Mesendoderm (in vitro differentiated cells): Measurements from ENCODE around the gene ARVCF.

Experiments used
- DNase-seq: peaks from one replicate; pipeline ENCODE4 v3.0.0; 2013
- H2AK5ac ChIP-seq: 2 replicates; pipeline ENCODE4 v1.6.1; 2013; ENCODE audit warnings: low read length, inconsistent platforms
- H2BK120ac ChIP-seq: 2 replicates; pipeline ENCODE4 v1.6.1; 2013; ENCODE audit warnings: low read depth, mild to moderate bottlenecking, low read length, moderate library complexity, mixed read lengths
- H2BK15ac ChIP-seq: replicated peaks from 2 replicates; pipeline ENCODE4 v1.6.1; 2013; ENCODE audit warnings: low read depth, mild to moderate bottlenecking, moderate library complexity
- H2BK5ac ChIP-seq: 2 replicates; pipeline ENCODE4 v1.6.1; 2013; ENCODE audit warnings: low read length, inconsistent platforms
- H3K18ac ChIP-seq: 2 replicates; pipeline ENCODE4 v1.6.1; 2013; ENCODE audit warnings: mild to moderate bottlenecking, low read length, mixed read lengths
- H3K23ac ChIP-seq: one replicate; pipeline ENCODE4 v1.6.1; 2013; ENCODE audit warnings: low read length
- H3K27ac ChIP-seq: 2 replicates; pipeline ENCODE4 v1.5.1; 2013; ENCODE audit warnings: low read depth, mild to moderate bottlenecking, inconsistent platforms, low read length, moderate library complexity
- H3K27me3 ChIP-seq: 2 replicates; pipeline ENCODE4 v1.6.1; 2013; ENCODE audit warnings: low read length, control low read depth, mild to moderate bottlenecking, inconsistent platforms; ENCODE audit not compliant: insufficient read depth, poor library complexity
- H3K36me3 ChIP-seq: 2 replicates; pipeline ENCODE4 v1.6.1; 2013; ENCODE audit warnings: low read length, inconsistent platforms; ENCODE audit not compliant: control insufficient read depth, insufficient read depth
- H3K4ac ChIP-seq: one replicate; pipeline ENCODE4 v1.6.1; 2013; ENCODE audit warnings: low read depth, mild to moderate bottlenecking, low read length, moderate library complexity
- H3K4me1 ChIP-seq: 2 replicates; pipeline ENCODE4 v1.6.1; 2013; ENCODE audit warnings: low read depth, low read length, inconsistent platforms; ENCODE audit not compliant: control insufficient read depth
- H3K4me2 ChIP-seq: 2 replicates; pipeline ENCODE4 v1.6.1; 2013; ENCODE audit warnings: low read length
- H3K4me3 ChIP-seq: 2 replicates; pipeline ENCODE4 v1.5.1; 2013; ENCODE audit warnings: mild to moderate bottlenecking, low read length
- H3K56ac ChIP-seq: one replicate; pipeline ENCODE4 v1.6.1; 2013; ENCODE audit warnings: low read length
- H3K79me1 ChIP-seq: 2 replicates; pipeline ENCODE4 v1.6.1; 2013; ENCODE audit warnings: low read length, inconsistent platforms
- H3K79me2 ChIP-seq: 2 replicates; pipeline ENCODE4 v1.6.1; 2013; ENCODE audit warnings: mild to moderate bottlenecking, low read length; ENCODE audit not compliant: control insufficient read depth, insufficient read depth
- H3K9ac ChIP-seq: 2 replicates; pipeline ENCODE4 v1.6.1; 2013; ENCODE audit warnings: low read length, inconsistent platforms
- H4K5ac ChIP-seq: one replicate; pipeline ENCODE4 v1.6.1; 2013; ENCODE audit warnings: low read length
- H4K8ac ChIP-seq: one replicate; pipeline ENCODE4 v1.6.1; 2013; ENCODE audit warnings: low read depth, mild to moderate bottlenecking, control low read depth, low read length, moderate library complexity
- WGBS: extraction: QIAGEN DNeasy Blood & Tissue Kit; methylation state at CpG from one replicate; pipeline ENCODE4 v1.1.7; 2013; ENCODE audit warnings: low lambda C conversion rate, missing lambda C conversion rate; ENCODE audit not compliant: insufficient coverage; ENCODE audit errors: extremely low coverage; 5-methylcytosine and 5-hydroxymethylcytosine counted together

ARVCF gene

GRCh38 chr22:20058989-20059770, 42.6 kb upstream of the ARVCF start:
- no peak overlapping the region for H3K4me3 ChIP-seq
- H4K5ac ChIP-seq: no peak overlapping the region
- H3K79me1 ChIP-seq: no peaks in the 10 kb centered on the region
- no peak for DNase-seq
- no peak overlapping the region for H3K9ac ChIP-seq
- no peak overlapping the region for H2BK15ac ChIP-seq
- WGBS: no CpG with 5 or more reads among the region's 10 CpGs
- H3K4me1 ChIP-seq: no peaks in the 10 kb centered on the region
- H3K56ac ChIP-seq: no peak overlapping the region
- H3K4me2 ChIP-seq: no peak overlapping the region
- no peak overlapping the region for H2BK120ac ChIP-seq
- H2AK5ac ChIP-seq: no peak overlapping the region
- no peaks in the 10 kb centered on the region for H3K79me2 ChIP-seq
- H3K18ac ChIP-seq: no peak overlapping the region
- no peaks in the 10 kb centered on the region for H3K27me3 ChIP-seq
- H3K27ac ChIP-seq: no peak overlapping the region
- no peaks in the 10 kb centered on the region for H3K36me3 ChIP-seq
- no peak overlapping the region for H3K4ac ChIP-seq
- H3K23ac ChIP-seq: no peak overlapping the region
- no peak overlapping the region for H4K8ac ChIP-seq
- no peak overlapping the region for H2BK5ac ChIP-seq

DNA sequence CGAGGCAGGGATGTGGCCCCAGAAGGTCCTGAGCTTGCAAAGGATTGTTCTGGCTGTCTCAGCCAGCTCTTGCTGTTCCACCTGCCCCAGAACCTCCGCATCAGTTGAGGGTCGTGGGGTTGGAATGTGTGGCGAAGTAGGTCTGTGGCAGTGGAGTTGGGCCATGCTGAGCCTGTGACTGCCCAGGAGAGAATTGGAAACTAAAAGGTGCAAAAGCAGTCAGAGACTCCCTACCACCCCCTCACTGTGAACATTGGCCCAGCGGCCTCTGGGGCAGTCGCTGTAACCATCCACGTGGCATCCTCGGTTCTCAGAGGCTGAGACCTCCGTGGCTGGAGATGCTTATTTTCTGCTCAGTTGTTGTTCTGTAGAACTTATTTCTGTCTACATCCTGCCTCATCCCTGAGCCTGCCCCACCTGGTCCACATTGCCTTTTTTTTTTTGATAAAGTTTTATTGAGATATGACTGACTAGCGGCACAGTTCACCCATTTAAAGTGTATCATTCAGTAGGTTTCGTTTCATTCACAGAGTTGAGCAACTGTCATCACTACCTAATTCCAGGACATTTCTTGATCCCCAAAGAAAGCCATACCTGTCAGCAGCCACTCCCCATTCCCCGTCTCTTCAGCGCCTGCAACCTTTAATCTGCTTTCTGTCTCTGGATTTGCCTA, 41.1 kb upstream of the ARVCF start:
- no CpG with 5 or more reads among the region's 13 CpGs for WGBS
- Histone ChIP-seq H4K5ac (no peak overlapping the region), H3K56ac (no peak overlapping the region)

DNA sequence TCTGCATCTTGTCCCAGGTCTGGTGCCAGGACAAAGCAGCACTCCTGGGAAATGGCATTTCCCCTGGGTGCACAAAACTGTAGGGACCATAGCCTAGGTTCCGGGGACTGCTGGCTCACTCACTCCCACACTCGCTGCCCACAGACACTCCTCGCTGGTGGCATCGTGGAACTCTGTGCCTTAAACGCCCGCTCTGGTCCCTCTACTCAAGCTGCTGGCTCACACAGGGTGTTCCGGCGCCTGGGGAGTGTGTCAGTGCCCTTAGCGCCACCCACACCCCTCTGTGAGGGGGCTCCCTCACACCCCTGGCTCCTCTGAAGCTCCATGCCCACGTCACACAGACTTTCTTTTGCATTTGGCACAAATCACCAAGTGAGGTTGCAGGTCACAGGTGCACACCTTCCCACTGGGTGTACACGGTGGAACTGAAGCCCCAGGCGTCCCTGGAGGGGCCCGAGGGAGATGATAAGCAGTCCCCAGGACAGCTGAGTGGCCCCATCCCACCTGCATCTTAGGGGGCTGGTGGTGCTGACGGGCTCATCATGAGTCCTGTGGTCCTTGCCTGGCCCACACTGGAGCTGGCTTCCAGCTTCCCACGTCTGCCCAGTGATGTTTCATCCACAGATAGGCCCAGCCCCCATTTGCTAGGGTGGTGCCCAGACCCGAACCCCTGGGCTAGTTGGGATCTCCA, 40.2 kb upstream of the ARVCF start:
- Histone ChIP-seq H3K4me1 (no peaks in the 10 kb centered on the region), H2BK15ac (no peak overlapping the region), H2BK120ac (no peak overlapping the region), H4K8ac (no peak overlapping the region), H3K56ac (no peak overlapping the region), H3K27ac (no peak overlapping the region), H3K23ac (no peak overlapping the region), H3K4ac (no peak overlapping the region), H3K36me3 (no peaks in the 10 kb centered on the region), H3K9ac (no peak overlapping the region), H4K5ac (no peak overlapping the region), H3K4me2 (no peak overlapping the region), H3K79me2 (no peaks in the 10 kb centered on the region), H3K4me3 (no peak overlapping the region), H3K27me3 (no peaks in the 10 kb centered on the region), H3K79me1 (no peaks in the 10 kb centered on the region), H3K18ac (no peak overlapping the region), H2BK5ac (no peak overlapping the region), H2AK5ac (no peak overlapping the region)
- no CpG with 5 or more reads among the region's 16 CpGs for WGBS
- no peak for DNase-seq

More for the DNA sequence above, 41.1 kb upstream of the ARVCF start:
- Histone ChIP-seq H3K18ac (no peak overlapping the region), H2BK15ac (no peak overlapping the region), H3K4me3 (no peak overlapping the region), H2BK5ac (no peak overlapping the region), H3K36me3 (no peaks in the 10 kb centered on the region), H4K8ac (no peak overlapping the region), H3K79me2 (no peaks in the 10 kb centered on the region), H3K4ac (no peak overlapping the region), H3K9ac (no peak overlapping the region), H3K23ac (no peak overlapping the region), H3K4me2 (no peak overlapping the region), H3K4me1 (no peaks in the 10 kb centered on the region), H3K79me1 (no peaks in the 10 kb centered on the region), H2AK5ac (no peak overlapping the region), H3K27me3 (no peaks in the 10 kb centered on the region), H2BK120ac (no peak overlapping the region), H3K27ac (no peak overlapping the region)
- DNase-seq: no peak

GRCh38 chr22:20056161-20056560, 39.5 kb upstream of the ARVCF start:
- Histone ChIP-seq H2AK5ac (no peak overlapping the region), H3K27me3 (no peaks in the 10 kb centered on the region), H3K4me1 (no peaks in the 10 kb centered on the region), H3K79me1 (no peaks in the 10 kb centered on the region), H3K27ac (no peak overlapping the region), H4K8ac (no peak overlapping the region), H3K18ac (no peak overlapping the region), H3K4me2 (no peak overlapping the region), H3K36me3 (no peaks in the 10 kb centered on the region), H3K9ac (no peak overlapping the region), H3K4ac (no peak overlapping the region), H3K79me2 (no peaks in the 10 kb centered on the region), H4K5ac (no peak overlapping the region), H3K23ac (no peak overlapping the region), H2BK15ac (no peak overlapping the region), H2BK120ac (no peak overlapping the region), H3K4me3 (no peak overlapping the region), H3K56ac (no peak overlapping the region), H2BK5ac (no peak overlapping the region)
- WGBS: no CpG with 5 or more reads among the region's 10 CpGs
- DNase-seq: no peak

GRCh38 chr22:20055654-20056053, 39.0 kb upstream of the ARVCF start:
- Histone ChIP-seq H2BK15ac (no peak overlapping the region), H3K4me2 (no peak overlapping the region), H3K79me2 (no peaks in the 10 kb centered on the region), H4K5ac (no peak overlapping the region), H3K18ac (no peak overlapping the region), H2BK120ac (no peak overlapping the region), H4K8ac (no peak overlapping the region), H3K27me3 (no peaks in the 10 kb centered on the region), H2BK5ac (no peak overlapping the region), H3K27ac (no peak overlapping the region), H3K4me1 (no peaks in the 10 kb centered on the region), H3K56ac (no peak overlapping the region), H3K9ac (no peak overlapping the region), H3K36me3 (no peaks in the 10 kb centered on the region), H3K79me1 (no peaks in the 10 kb centered on the region), H3K4me3 (no peak overlapping the region), H3K4ac (no peak overlapping the region), H2AK5ac (no peak overlapping the region), H3K23ac (no peak overlapping the region)
- DNase-seq: no peak
- WGBS: no CpG with 5 or more reads among the region's 15 CpGs
